Measurements from ENCODE around the gene CPNE7.

DNA sequence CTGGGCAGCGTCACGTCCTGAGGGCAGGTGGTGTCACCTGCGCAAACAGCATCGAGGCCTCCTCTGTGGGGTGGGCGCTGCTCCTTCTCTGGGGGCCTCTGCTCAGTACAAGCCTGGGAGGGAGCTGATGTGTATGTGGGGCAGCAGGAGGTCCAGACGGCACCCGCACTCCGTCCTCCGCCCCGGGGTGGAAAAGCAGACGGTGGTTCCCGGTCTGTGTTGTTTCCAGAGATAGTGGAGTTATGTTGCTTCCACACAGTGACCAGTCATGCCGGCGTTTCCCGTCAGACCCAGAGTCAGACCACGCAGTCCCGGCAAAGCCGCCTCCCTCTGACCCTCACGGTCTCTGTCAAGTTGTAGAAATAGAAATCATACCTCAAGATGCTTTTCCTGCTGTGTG is 28.8 kb upstream of the CPNE7 start:
- TF ChIP-seq, protein P1, sequence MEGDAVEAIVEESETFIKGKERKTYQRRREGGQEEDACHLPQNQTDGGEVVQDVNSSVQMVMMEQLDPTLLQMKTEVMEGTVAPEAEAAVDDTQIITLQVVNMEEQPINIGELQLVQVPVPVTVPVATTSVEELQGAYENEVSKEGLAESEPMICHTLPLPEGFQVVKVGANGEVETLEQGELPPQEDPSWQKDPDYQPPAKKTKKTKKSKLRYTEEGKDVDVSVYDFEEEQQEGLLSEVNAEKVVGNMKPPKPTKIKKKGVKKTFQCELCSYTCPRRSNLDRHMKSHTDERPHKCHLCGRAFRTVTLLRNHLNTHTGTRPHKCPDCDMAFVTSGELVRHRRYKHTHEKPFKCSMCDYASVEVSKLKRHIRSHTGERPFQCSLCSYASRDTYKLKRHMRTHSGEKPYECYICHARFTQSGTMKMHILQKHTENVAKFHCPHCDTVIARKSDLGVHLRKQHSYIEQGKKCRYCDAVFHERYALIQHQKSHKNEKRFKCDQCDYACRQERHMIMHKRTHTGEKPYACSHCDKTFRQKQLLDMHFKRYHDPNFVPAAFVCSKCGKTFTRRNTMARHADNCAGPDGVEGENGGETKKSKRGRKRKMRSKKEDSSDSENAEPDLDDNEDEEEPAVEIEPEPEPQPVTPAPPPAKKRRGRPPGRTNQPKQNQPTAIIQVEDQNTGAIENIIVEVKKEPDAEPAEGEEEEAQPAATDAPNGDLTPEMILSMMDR (IDR thresholded peaks at IDR 0.05; ENCODE audit: low read depth, low read length, missing input control): no peak
- TF ChIP-seq, protein P2, sequence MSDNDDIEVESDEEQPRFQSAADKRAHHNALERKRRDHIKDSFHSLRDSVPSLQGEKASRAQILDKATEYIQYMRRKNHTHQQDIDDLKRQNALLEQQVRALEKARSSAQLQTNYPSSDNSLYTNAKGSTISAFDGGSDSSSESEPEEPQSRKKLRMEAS (IDR thresholded peaks at IDR 0.05): no peak
- TF ChIP-seq EGR1 (IDR thresholded peaks at IDR 0.05; ENCODE audit: low read depth in 2 of 2): no peak
